ENCODE measurements around the gene OR2A7.
"Not testable (repeated sequence)": the region's sequence is repeated elsewhere in the genome, so short reads cannot be mapped to it uniquely, and the experiment has no call there.

OR2A7 gene

DNA sequence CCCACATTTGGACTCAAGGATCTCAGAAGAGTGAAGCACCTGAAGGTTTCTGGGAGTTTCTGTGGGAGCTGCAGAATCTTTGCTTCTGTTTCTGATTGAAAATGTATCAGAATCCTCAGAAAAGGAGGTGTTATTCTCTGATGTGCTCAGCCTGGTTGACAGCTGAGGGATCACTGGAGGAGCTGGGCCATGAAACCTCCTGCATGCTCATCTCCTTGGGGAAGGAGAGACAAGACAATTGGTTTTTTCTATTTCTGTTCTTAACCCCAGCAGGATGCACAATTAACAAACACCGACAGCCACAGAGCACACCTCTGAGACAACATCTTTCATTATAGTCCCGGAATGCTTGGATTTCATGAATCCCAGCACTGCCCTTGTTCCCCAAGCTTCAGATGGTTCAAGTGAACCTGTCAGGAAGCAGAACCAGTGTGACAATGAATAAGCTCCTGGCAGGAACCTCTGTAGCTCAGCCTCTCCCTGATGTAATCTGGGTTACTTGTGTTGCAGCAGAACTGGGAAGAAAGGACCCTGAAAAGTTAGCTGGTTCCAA, 26.0 kb downstream of the OR2A7 start:
- H3K9me3 ChIP-seq (ENCODE audit: control insufficient read depth, insufficient read depth, low read depth, low read length); POLR2A ChIA-PET; H3K4me3 ChIP-seq (ENCODE audit: low read depth, low read length); CTCF ChIA-PET; H3K27ac ChIP-seq (ENCODE audit: extremely low read depth, low read depth, low read length); H3K4me1 ChIP-seq (ENCODE audit: control insufficient read depth, insufficient read depth, low read length); H3K36me3 ChIP-seq (ENCODE audit: control insufficient read depth in 2 of 2, insufficient read depth in 1 of 2, low read length in 2 of 2): not testable (repeated sequence)

DNA sequence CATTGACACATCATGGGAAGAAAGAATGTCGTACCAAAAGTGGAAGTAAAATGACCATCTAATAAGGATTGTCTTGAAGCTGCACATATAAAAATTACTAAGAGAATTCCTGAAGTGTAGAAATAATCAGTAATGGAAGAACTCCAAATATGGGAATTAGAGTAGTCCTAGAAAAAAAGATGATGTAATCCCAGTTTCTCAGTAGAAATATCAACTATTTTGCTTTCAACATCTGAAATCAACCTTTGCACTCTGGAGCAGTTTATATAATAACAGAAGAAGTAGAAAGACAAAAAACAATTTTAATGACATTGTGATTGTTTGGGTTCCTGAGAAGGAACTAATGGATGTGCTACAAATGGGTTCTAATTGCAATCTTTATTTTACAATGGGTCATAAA, 31.6 kb downstream of the OR2A7 start:
- H3K36me3 ChIP-seq (ENCODE audit: control insufficient read depth in 2 of 2, insufficient read depth in 1 of 2, low read length in 2 of 2); H3K9me3 ChIP-seq (ENCODE audit: control insufficient read depth, insufficient read depth, low read depth, low read length); H3K4me3 ChIP-seq (ENCODE audit: low read depth, low read length); H3K27ac ChIP-seq (ENCODE audit: extremely low read depth, low read depth, low read length); H3K4me1 ChIP-seq (ENCODE audit: control insufficient read depth, insufficient read depth, low read length); CTCF ChIA-PET; POLR2A ChIA-PET: not testable (repeated sequence)

DNA sequence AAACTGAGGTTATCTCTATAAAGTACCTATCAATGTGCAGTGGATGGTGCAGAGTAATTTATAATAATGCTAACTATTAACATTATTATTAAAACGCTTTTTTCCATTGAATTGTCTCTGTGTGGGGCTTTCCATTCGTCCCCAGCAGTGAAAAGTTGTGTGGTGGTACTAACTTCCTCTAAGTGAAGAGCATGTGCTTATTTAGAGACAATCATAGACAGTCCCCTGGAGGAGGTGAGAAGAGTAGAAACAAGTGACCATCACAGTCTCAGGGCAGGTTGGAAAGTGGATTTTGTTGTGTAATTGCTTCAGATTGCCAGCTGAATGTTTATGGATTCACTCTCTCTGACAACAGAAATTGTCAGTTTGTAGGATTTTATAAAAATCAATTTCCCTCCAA, 33.6 kb downstream of the OR2A7 start:
- H3K4me3 ChIP-seq (ENCODE audit: low read depth, low read length); POLR2A ChIA-PET; H3K4me1 ChIP-seq (ENCODE audit: control insufficient read depth, insufficient read depth, low read length); H3K36me3 ChIP-seq (ENCODE audit: control insufficient read depth in 2 of 2, insufficient read depth in 1 of 2, low read length in 2 of 2); H3K9me3 ChIP-seq (ENCODE audit: control insufficient read depth, insufficient read depth, low read depth, low read length); CTCF ChIA-PET; H3K27ac ChIP-seq (ENCODE audit: extremely low read depth, low read depth, low read length): not testable (repeated sequence)

DNA sequence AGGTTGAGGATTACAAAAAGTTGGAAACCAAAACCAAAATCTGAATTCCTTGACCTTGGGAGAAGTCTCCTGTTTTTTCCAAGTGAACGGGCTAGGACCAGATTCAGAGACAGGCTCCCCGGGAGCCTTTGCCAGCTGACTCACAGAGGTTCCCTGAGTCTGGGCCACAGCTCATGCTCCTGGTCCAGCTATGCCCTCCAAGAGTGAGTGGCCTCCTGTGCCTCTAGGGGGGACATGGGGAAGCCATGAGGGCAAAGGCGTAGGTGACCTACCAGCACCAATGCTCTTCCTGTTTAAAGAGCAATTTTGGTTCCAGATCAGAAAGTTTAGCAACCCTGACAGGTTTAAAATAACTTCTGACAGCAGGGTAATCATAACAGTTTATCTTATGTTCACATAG, 35.8 kb downstream of the OR2A7 start:
- CTCF ChIA-PET = not testable (repeated sequence)

DNA sequence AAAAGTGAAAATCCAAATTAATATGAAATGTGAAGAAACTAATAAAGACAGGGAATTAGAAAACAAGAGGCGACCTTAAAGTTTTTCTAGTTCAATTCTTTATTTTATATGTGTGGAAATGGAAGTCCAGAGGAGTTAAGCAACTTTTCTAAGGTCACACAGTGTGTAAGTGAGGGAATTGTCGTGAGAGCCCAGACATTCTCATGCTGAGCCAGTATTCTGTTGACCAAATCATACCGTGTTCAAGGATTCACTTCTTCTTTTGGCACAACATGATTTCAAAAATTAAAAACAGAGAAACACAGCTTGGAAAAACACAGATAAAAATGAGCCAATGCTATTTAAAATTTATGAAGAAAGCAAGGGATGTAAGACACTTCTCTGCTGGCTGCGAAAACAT, 37.7 kb downstream of the OR2A7 start:
- H3K4me3 ChIP-seq (ENCODE audit: low read depth, low read length); H3K27ac ChIP-seq (ENCODE audit: extremely low read depth, low read depth, low read length); H3K9me3 ChIP-seq (ENCODE audit: control insufficient read depth, insufficient read depth, low read depth, low read length); POLR2A ChIA-PET; H3K4me1 ChIP-seq (ENCODE audit: control insufficient read depth, insufficient read depth, low read length); CTCF ChIA-PET; H3K36me3 ChIP-seq (ENCODE audit: control insufficient read depth in 2 of 2, insufficient read depth in 1 of 2, low read length in 2 of 2): not testable (repeated sequence)

More for the DNA sequence above, 35.8 kb downstream of the OR2A7 start:
- H3K27ac ChIP-seq (ENCODE audit: extremely low read depth, low read depth, low read length); H3K4me1 ChIP-seq (ENCODE audit: control insufficient read depth, insufficient read depth, low read length); H3K4me3 ChIP-seq (ENCODE audit: low read depth, low read length); H3K9me3 ChIP-seq (ENCODE audit: control insufficient read depth, insufficient read depth, low read depth, low read length); POLR2A ChIA-PET; H3K36me3 ChIP-seq (ENCODE audit: control insufficient read depth in 2 of 2, insufficient read depth in 1 of 2, low read length in 2 of 2): not testable (repeated sequence)

DNA sequence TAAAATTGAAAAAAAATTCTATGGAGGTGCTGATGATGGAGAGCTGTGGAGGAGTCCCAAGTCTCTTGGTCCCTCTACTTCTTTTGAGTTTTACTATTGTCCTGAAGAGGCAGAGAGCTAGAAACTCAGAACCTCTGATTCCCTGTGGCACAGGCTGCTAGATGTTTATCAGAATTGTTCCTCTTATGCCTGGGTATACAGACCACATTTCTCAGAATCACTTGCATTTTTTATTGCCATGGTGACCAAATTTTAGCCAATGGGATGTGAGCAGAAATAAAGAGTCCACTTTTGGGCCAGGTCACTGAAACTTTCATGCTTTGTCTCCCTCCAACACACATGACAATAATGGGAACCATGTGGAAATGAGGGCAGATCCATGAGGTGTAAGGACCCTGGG, 40.9 kb downstream of the OR2A7 start:
- CTCF ChIA-PET; H3K9me3 ChIP-seq (ENCODE audit: control insufficient read depth, insufficient read depth, low read depth, low read length); H3K36me3 ChIP-seq (ENCODE audit: control insufficient read depth in 2 of 2, insufficient read depth in 1 of 2, low read length in 2 of 2): not testable (repeated sequence)

DNA sequence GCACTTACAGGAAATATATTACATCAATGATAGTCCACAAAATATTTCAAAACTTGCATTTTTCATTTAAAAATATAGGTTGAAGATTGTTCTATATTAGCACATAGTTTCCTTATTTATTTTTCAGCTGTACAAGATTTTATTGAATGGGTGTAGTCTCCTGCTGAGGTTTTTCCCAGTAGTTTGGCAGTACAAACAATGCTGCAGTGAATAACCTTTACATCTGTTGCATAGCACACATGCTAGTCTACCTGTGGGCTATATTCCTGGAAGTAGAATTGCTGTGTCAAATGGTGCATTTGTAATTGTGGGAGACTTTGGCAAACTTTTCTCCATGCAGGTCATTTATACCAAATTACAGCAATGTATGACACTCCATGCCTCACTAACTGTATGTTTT, 44.1 kb downstream of the OR2A7 start:
- CTCF ChIA-PET; H3K4me3 ChIP-seq (ENCODE audit: low read depth, low read length); H3K9me3 ChIP-seq (ENCODE audit: control insufficient read depth, insufficient read depth, low read depth, low read length); POLR2A ChIA-PET; H3K27ac ChIP-seq (ENCODE audit: extremely low read depth, low read depth, low read length); H3K36me3 ChIP-seq (ENCODE audit: control insufficient read depth in 2 of 2, insufficient read depth in 1 of 2, low read length in 2 of 2); H3K4me1 ChIP-seq (ENCODE audit: control insufficient read depth, insufficient read depth, low read length): not testable (repeated sequence)

More for the DNA sequence above, 40.9 kb downstream of the OR2A7 start:
- H3K27ac ChIP-seq (ENCODE audit: extremely low read depth, low read depth, low read length); H3K4me1 ChIP-seq (ENCODE audit: control insufficient read depth, insufficient read depth, low read length); H3K4me3 ChIP-seq (ENCODE audit: low read depth, low read length); POLR2A ChIA-PET: not testable (repeated sequence)

DNA sequence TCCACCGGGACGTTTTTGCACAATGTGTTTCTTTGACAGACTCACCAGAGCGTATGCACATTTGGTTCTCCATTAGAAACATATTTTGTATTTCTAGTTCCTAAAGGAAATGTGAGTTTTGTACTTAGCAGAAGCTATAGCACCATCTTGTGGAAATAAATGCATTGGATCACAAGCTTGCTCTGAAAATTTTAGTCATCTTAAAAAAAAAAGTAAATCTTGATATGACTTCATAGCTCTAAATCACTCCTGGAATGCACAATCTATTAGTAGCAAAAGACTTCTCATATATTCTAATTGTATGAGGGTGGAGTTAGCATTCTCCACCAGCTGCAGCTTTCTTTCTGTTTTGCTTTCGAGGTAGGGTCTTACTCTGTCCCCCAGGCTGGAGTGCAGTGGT, 45.4 kb downstream of the OR2A7 start:
- H3K9me3 ChIP-seq (ENCODE audit: control insufficient read depth, insufficient read depth, low read depth, low read length); POLR2A ChIA-PET; H3K36me3 ChIP-seq (ENCODE audit: control insufficient read depth in 2 of 2, insufficient read depth in 1 of 2, low read length in 2 of 2); CTCF ChIA-PET; H3K27ac ChIP-seq (ENCODE audit: extremely low read depth, low read depth, low read length); H3K4me3 ChIP-seq (ENCODE audit: low read depth, low read length); H3K4me1 ChIP-seq (ENCODE audit: control insufficient read depth, insufficient read depth, low read length): not testable (repeated sequence)

DNA sequence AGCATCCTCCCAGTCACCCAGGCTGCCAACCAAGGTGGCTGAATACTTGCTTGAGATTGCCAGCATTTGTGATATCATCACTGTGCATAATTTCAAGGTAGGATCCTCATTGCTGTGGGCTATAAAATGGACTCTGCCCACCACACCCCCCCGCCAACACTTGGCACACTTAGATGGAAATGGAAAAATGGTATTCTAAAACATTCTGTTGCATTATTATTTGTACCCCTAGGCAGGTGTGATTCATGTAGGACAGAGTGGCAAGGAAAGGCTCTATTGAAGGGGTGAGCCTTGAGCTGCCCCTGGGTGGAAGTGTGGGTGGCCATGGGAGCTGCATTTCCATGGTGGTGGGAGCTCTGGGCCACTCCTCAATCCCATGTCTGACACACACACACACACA, 46.0 kb downstream of the OR2A7 start:
- H3K9me3 ChIP-seq (ENCODE audit: control insufficient read depth, insufficient read depth, low read depth, low read length); H3K4me1 ChIP-seq (ENCODE audit: control insufficient read depth, insufficient read depth, low read length); CTCF ChIA-PET; POLR2A ChIA-PET; H3K27ac ChIP-seq (ENCODE audit: extremely low read depth, low read depth, low read length); H3K36me3 ChIP-seq (ENCODE audit: control insufficient read depth in 2 of 2, insufficient read depth in 1 of 2, low read length in 2 of 2); H3K4me3 ChIP-seq (ENCODE audit: low read depth, low read length): not testable (repeated sequence)

DNA sequence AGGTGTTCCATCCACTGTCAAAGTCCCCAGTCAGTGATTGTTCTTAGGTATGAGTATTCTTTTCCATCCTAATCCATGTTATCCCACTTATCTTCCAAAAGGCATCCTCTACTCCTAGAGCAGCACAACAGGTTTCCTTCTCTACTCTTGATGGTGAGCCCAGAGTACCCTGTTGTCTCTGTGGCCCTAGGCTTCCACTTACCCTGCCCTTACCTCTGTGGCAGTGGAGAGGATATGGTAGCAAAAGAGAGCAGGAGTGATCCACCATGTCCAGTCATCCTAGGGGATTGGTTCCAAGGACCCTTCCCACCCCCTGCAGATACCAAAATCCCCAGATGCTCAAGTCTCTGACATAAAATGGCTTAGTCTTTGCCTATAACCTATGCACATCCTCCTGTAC, 47.4 kb downstream of the OR2A7 start:
- H3K27ac ChIP-seq (ENCODE audit: extremely low read depth, low read depth, low read length); CTCF ChIA-PET; H3K9me3 ChIP-seq (ENCODE audit: control insufficient read depth, insufficient read depth, low read depth, low read length); H3K4me1 ChIP-seq (ENCODE audit: control insufficient read depth, insufficient read depth, low read length); POLR2A ChIA-PET; H3K4me3 ChIP-seq (ENCODE audit: low read depth, low read length); H3K36me3 ChIP-seq (ENCODE audit: control insufficient read depth in 2 of 2, insufficient read depth in 1 of 2, low read length in 2 of 2): not testable (repeated sequence)
